NB4 (cell line): Measurements from ENCODE around the gene KCNJ5.

Source experiments
- CTCF ChIP-seq: IDR thresholded peaks from one replicate; pipeline ENCODE4 v1.5.1; 2012; ENCODE audit warnings: low read depth, low read length
- MAX ChIP-seq: IDR thresholded peaks from 2 replicates; pipeline ENCODE4 v1.6.1; 2011; ENCODE audit warnings: low read depth, low read length
- POLR2A ChIP-seq: IDR thresholded peaks from 2 replicates; pipeline ENCODE4 v1.6.1; 2011; ENCODE audit warnings: mild to moderate bottlenecking; ENCODE audit not compliant: insufficient read length; ENCODE audit errors: extremely low read depth

- TF ChIP-seq CTCF (no peak), MAX (no peak), POLR2A (no peak)
Measured at GRCh38 chr11:128894286-128894681, 3.1 kb downstream of the KCNJ5 start.
